Endothelial cell of umbilical vein (primary cell): ENCODE results near the gene RHOBTB1.

Source experiments
- EZH2 ChIP-seq: IDR thresholded peaks from 2 replicates; pipeline ENCODE4 v1.6.1; 2012; ENCODE audit warnings: borderline replicate concordance, low read depth, mild to moderate bottlenecking, moderate library complexity, low read length, inconsistent platforms; ENCODE audit not compliant: severe bottlenecking
- FOS ChIP-seq: IDR thresholded peaks from 2 replicates; pipeline ENCODE4 v1.6.1; 2011; ENCODE audit warnings: mild to moderate bottlenecking, low read length, moderate library complexity, borderline replicate concordance; ENCODE audit not compliant: insufficient read depth
- GATA2 ChIP-seq: IDR thresholded peaks from 2 replicates; pipeline ENCODE4 v1.7.0; 2011; ENCODE audit warnings: low read depth, mild to moderate bottlenecking, moderate library complexity, mixed read lengths, low read length; ENCODE audit not compliant: insufficient read length, insufficient read depth
- JUN ChIP-seq: IDR thresholded peaks from 2 replicates; pipeline ENCODE4 v1.6.1; 2011; ENCODE audit warnings: borderline replicate concordance, low read depth; ENCODE audit not compliant: insufficient read length, insufficient read depth
- MYC ChIP-seq: IDR thresholded peaks from one replicate; pipeline ENCODE4 v1.6.1; 2011; ENCODE audit warnings: mild to moderate bottlenecking, low read depth, low read length
- POLR2A ChIP-seq: IDR thresholded peaks from 2 replicates; pipeline ENCODE4 v1.6.1; 2012; ENCODE audit warnings: low read depth, mild to moderate bottlenecking, control low read depth, low read length
- POLR2AphosphoS5 ChIP-seq: IDR thresholded peaks from 2 replicates; pipeline ENCODE4 v1.6.1; 2012; ENCODE audit warnings: low read depth, mild to moderate bottlenecking, control low read depth, low read length, moderate library complexity; ENCODE audit not compliant: insufficient read depth
- TF ChIP-seq, protein P1 (sequence below), 2 donors: IDR thresholded peaks; 1 replicate in 1 of 2; 2 replicates in 1 of 2; pipeline ENCODE4 v1.5.1; 2011; ENCODE audit warnings: low read length in 2 of 2, mild to moderate bottlenecking in 2 of 2, moderate library complexity in 2 of 2, control low read depth in 1 of 2, inconsistent platforms in 1 of 2, low read depth in 1 of 2; ENCODE audit not compliant: insufficient read depth in 1 of 2; ENCODE audit errors: extremely low read depth in 1 of 2
- TF ChIP-seq, protein P2 (sequence below): IDR thresholded peaks from 2 replicates; pipeline ENCODE4 v1.6.1; 2011; ENCODE audit not compliant: insufficient read depth, insufficient read length

DNA sequence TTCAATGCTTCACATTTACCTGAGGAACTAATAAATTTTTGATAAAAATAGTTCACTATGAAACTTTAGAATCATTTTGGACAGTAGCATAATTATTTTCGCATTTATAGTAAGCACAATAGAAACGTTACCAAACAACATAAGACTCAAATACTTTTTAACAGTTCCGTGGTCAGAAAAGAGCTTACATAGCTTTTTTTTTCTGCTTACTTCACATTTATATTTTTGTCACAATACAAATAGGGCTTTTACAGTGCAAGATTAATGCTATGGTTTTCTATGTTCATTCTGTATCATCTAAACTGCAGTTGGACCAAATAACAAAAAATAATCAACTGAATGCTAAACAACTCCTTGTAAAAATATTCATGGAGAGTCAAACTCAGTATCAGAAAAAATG is 26.5 kb upstream of the RHOBTB1 start:
- TF ChIP-seq POLR2AphosphoS5 (no peak), MYC (no peak), EZH2 (no peak), POLR2A (no peak), JUN (no peak), FOS (no peak), GATA2 (no peak)
- TF ChIP-seq, protein P1, sequence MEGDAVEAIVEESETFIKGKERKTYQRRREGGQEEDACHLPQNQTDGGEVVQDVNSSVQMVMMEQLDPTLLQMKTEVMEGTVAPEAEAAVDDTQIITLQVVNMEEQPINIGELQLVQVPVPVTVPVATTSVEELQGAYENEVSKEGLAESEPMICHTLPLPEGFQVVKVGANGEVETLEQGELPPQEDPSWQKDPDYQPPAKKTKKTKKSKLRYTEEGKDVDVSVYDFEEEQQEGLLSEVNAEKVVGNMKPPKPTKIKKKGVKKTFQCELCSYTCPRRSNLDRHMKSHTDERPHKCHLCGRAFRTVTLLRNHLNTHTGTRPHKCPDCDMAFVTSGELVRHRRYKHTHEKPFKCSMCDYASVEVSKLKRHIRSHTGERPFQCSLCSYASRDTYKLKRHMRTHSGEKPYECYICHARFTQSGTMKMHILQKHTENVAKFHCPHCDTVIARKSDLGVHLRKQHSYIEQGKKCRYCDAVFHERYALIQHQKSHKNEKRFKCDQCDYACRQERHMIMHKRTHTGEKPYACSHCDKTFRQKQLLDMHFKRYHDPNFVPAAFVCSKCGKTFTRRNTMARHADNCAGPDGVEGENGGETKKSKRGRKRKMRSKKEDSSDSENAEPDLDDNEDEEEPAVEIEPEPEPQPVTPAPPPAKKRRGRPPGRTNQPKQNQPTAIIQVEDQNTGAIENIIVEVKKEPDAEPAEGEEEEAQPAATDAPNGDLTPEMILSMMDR (IDR thresholded peaks at IDR 0.05; ENCODE audit: extremely low read depth in 1 of 2, insufficient read depth in 1 of 2, low read depth in 1 of 2, low read length in 2 of 2) = no peak
- TF ChIP-seq, protein P2, sequence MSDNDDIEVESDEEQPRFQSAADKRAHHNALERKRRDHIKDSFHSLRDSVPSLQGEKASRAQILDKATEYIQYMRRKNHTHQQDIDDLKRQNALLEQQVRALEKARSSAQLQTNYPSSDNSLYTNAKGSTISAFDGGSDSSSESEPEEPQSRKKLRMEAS = no peak
